NCI-H1092 (cell line): ENCODE results near the gene NDP.

Experiments
- DNase-seq: peaks from one replicate; lab custom pipeline; 2025; lab: John Stamatoyannopoulos, UW

Gene NDP, protein sequence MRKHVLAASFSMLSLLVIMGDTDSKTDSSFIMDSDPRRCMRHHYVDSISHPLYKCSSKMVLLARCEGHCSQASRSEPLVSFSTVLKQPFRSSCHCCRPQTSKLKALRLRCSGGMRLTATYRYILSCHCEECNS

DNA sequence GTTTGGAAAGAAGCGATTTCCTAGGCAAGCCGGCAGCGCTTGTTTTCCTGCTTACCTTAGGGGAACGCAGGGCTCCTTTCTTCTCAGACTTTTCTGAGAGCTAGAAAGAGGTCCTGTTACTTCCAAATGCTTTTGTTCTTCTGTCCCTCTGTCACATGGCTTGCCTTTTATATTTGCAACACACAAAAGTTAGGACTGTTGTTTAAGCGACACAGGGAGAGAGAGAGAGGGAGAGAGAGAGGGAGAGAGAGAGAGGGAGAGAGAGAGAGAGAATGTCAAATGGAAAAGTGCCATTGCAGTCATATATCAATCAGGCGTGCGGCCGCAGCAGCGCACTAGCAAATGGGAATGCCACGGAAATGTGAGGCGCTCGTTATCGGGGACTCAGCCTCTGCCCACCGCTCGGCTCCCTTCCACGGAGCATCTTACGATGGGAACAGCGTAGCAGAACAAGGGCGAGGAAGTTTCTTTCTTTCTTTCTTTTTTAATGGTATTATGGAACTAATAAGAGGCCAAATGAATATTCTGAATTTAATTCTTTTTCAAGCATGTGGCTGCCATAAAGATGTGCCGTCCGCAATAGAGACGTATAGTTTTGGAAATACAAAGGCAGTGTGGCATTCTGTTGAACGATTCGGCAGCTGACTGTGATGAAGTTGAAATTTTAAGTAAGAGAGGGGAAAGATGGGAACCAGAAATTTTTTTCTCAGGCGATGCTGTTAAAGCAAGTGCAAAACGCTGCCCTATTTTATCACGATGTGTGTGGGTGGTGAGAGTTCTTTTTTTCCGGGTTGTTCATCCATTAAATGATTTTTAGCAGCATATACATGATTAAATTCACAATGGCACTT is at the start of gene NDP:
Gene NDP, minus strand, starts transcription at position 142 of the 851 bp plus-strand sequence. CDS start 14,745 bp downstream, outside the sequence.
- no peak for DNase-seq

GRCh38 chrX:44022964-44023363 is 49.8 kb upstream of the NDP start:
- no peak for DNase-seq

DNA sequence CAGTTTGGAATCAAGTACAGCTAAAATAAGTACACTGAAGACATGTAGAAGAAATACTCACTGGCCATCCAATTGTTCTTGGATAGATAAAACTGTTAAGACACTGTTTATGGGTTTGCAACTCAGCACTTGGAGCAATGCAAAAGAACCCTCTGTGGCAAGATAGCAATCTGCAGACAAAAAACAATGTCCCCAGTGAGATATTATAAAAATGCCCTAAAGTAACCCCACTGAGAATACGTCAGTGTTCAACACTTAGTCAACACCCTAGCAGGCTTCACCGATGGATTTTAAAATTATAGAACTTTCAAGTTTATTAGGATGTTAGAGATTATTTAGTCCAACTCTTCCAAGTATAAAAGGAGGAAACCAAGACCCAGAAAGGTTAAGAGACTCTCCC is 47.5 kb upstream of the NDP start:
- no peak for DNase-seq

GRCh38 chrX:44019911-44020310 is 46.7 kb upstream of the NDP start:
- DNase-seq: no peak

DNA sequence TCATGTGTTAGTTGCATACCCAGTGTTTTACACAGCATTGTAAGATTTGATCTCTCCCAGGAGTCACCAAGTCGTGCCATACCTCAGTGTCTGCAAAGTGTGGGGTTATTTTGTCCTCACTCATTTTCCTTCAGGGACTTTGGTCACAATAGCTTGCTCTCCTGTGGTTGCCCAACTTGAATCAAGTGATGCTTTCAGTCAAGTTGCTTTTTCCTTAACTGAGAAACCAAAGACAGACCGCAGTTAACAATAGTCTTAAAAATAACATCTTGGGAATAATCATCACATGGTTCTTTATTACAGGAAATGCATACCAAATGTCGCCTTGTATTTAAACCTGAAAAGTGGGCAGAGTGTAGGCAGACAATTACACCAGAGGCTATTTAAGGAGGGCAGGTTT is 44.5 kb upstream of the NDP start:
- no peak for DNase-seq

- DNase-seq: no peak
Measured at GRCh38 chrX:44016906-44017305, 43.7 kb upstream of the NDP start.

DNA sequence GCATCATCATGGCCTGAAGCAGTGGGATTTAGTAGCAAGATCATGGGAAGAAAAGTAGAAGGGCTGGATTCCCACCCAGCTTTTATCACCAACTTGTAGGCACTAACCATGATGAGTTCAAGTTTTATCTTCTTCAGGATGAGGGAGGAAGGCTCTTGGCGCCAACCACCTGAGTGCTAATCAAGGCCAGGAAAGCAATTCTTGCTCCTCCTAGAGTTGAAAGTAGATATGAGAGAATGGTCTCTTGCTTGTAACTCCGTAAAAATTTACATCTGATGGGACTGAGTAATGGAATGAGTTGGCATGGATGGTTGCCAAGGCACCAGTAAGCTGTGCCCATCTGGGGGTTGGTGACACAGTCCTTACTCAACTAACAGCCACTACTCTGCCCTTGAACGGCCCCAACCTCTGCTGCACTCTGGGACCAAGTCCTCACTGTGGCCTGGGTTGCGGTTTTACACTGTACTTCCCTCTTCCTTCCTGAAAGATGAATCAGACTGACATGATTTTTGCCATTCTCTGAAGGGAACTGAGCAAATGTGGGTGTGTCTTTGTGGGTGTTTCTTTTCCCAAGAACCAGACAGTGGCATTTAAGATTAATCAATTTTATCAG is 39.4 kb upstream of the NDP start:
- DNase-seq: no peak

DNA sequence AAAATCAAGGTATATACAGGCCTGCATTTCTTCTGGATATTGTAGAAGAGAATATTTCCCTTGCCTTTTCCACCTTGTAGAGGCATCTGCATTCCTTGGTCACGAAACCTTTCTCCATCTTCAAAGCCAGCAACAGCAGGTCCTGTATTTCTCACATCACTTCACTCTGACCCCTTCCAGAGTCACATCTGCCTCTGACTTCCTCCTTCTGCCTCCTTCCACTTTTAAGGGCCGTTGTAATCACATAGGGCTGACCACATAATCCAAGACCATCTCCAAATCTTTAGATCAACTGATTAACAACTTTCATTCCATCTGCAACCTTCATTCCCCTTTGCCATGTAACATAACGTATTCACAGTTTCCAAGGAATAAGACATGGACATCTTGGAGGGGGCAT is 38.3 kb upstream of the NDP start:
- no peak for DNase-seq

- no peak for DNase-seq
Measured at GRCh38 chrX:44010626-44011025, 37.4 kb upstream of the NDP start.

DNA sequence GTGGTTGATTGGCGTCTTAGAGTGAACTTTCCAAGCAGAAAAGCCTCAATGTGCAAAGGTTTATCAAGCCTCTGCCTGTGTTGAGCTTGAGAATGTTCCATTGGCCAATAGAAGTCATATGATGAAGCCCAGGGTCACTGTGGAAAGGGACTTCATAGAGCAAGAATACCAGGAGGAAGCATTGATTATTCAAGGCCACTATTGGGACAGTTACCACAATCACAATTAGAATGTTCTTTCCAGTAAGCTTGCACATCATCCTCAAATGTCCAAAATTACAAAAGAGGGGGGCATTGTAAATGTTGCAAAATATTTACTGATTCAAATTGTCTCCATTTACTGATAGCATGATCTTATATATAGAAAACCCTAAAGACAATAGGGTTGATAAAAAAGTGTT is 32.9 kb upstream of the NDP start:
- DNase-seq: no peak

- DNase-seq: no peak
Measured at GRCh38 chrX:44003975-44004374, 30.8 kb upstream of the NDP start.

GRCh38 chrX:44002567-44002966 is 29.4 kb upstream of the NDP start:
- no peak for DNase-seq

DNA sequence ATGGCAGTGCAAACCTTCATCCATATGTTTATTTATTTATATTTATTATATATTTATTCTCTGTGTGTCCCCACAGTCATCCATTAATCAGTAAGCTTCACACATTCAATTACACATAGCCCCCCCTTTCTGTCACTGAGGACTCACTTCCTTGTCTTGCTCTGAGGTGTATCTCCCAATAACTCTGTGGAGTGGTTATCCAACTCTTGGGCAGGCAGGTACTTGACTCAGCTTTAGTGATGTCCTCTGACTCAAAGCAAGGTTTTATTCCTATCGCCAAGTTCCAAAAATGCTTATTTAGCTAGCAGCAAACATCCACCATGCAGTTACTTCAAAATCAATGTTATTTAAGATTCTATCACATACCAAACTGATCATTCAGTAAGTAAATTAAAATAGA is 25.2 kb upstream of the NDP start:
- no peak for DNase-seq

GRCh38 chrX:43996491-43996890 is 23.3 kb upstream of the NDP start:
- no peak for DNase-seq

- DNase-seq: no peak
Measured at GRCh38 chrX:43986083-43986482, 12.9 kb upstream of the NDP start.

DNA sequence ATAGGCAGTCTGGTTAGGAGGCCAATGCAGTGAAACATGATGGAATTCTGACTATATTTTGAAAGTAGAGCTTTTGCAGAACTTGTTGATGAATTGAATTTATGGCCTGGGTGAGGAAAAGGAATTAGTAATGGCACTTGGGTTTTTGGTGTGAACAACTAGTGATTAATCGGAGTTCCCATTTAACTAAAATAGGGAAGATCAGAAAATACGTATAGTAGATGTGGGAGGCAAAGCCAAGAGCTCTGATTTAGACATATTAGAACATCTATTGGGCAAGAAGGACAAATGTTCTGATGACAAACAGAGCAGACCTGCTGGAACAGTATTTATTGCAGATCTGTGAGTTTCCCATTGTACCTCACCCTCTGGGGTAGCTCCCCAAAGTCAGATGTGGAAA is 12.3 kb upstream of the NDP start:
- no peak for DNase-seq

DNA sequence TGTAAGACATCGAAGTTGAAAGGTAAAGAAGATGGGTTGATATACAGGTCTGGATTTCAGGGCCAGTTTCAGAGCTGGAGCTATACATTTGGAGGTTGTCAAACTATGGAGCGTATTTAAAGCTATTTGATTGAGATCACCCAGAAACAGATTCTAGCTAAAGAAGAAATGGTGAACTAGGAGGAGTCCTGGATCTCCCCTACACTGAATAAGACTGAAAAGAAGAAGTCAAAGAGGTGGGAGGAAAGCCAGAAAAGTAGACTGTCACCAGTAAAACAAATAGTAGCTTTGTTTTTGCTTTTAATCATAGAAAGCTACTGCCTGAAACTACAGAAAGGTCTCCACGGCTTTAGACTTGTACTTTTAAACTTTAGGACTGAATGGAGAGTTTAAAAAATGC is 5.0 kb upstream of the NDP start:
- DNase-seq: no peak

DNA sequence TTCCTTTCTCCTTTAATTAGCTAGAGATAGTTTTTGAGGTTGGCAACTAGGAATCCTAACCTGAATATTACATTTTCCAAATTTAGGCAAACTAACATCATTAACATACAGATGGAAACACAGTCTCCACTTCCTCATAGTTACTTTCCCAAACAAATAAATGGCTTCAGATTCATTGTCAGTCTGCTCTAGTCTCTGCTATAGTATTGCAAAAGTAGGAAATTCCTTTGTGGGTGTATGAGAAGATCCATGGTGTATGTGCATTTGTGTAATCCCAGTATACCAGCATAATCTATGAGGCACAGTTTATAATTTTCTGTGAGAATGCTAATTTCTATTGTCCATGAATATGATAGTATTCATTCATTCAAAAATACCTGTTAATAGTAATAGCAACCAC is 3.0 kb upstream of the NDP start:
- DNase-seq: no peak

GRCh38 chrX:43975796-43976195 is 2.6 kb upstream of the NDP start:
- DNase-seq: no peak

DNA sequence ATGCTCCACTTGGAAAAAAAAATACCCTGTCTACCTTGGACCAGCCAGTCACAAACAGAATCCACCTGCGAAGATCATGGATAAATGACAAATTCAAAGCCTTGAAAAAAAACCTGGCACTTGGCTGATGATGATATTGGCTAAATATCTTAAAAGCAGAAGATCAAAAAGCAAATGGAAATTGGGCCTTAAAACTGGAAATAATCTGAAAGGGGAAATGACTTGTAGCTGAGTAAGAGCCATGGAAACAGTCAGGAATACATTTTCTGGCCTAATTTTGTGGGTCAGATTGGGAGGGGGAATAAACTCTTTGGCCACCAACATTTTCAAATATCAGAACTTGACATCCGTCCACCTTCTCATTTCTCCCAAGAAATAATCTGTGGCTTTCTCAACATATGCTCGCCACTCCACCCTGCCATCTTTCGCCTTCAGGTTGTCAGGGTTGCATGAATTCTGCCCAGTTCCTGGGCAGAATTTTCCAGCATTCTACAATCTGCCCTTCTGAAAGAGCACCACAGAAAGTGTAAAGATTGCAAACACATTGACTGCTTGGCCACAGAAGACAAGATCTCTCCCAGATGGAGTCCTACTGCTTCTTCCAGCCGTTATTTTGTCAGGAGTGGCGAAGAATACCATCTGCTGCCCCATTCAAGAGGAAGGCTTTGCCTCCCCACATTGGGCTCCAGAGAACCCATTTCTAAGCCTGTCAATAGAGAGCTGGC is 1.7 kb upstream of the NDP start:
- no peak for DNase-seq

- no peak for DNase-seq
Measured at GRCh38 chrX:43974100-43974475, 898 bp upstream of the NDP start.

DNA sequence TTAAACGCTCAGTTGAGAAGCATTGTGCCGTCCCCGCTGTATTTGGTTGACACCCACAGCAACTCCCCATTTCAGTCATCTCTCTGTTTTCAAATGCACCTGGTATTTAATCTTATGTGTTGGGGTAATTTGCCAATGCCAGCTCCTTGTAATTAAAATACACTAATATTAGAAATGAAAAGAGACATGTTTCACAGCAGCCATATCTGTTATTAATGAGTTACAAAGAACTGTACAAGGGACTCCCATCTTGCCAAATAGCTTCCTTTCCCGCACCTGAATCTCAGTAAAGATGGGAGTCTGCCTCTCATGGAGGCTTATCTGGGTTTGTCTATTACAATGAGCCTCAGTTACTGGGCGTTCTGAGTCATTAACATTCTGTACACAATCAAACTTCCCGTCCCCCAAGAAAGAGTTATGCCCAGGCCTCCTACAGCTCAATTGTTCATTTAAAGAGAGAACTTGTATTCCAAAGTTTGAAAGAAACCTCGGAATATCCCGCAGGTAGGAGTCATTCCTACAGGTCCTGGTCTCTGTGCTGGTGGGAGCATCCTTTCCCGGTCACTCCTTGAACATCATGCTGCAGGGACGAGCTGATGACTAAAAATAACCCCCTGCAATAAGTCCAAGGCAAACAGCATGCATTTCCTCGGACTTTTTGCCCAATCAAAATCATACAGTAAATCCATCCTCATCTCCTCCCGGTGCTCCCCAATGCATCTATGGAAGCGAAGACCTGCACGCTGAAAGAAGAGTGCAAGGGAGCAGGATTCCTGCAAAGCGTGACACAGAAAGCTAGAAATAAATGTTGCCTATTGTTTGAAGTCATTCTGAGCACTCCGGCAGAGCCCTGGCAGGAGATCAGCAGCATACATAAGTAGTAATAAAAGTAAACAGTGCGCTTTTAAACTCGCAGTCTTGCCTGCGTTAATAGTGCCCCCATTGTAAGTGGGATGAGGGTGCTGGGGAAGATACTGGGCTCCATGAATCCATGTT is 926 bp downstream of the NDP start:
- no peak for DNase-seq
